ENCODE results near the gene GALNT1. TPM values are rescaled to one million over a fixed set of nuclear protein-coding genes. Genes with fewer than 3 reads are reported as not detected.

GALNT1 gene
- total and polyA plus RNA-seq, 10 of the 15 experiments (the other 5 are each of a cell fraction or from before 2014, with no cell fraction given): 8.0 to 53.7 (median 29.9) TPM

DNA sequence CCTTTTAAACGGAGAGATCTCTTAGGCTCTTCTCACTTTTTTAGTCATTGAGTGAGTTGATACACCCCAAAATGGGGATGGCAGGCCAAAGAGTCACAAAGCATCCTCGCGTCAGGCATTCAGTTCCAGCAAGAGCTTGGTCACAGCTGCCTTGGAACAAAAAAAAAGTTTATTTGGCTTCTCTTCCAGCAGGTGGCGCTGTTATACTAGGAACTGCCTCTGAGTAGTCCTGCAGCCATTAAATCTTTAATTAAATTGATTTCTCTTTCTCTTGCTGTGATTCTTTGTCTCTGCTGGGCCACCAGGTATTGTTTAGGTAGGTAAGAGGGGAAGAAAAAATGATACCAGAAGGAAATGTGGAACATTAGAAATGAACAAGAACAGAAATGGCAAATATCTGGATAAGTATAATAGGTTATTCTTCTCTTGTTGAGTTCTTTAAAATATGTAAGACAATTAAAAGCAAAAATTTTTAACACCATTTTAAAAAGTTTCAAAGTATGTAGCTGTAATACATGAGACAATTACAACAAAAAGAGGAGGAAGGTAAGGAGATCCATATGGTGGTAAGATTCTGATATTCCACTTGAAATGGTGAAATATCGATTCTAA is 175.1 kb downstream of the GALNT1 start:
- TF ChIP-seq MTA3 (IDR thresholded peaks at IDR 0.05; ENCODE audit: borderline replicate concordance, low read length): no peak
- peak; percentile 91 for TF ChIP-seq YY1 (IDR thresholded peaks at IDR 0.05; ENCODE audit: low read depth, low read length)
- TF ChIP-seq RAD21 (IDR thresholded peaks at IDR 0.05; ENCODE audit: insufficient read depth, low read depth, low read length): peak; percentile 92
- TF ChIP-seq, protein P1, sequence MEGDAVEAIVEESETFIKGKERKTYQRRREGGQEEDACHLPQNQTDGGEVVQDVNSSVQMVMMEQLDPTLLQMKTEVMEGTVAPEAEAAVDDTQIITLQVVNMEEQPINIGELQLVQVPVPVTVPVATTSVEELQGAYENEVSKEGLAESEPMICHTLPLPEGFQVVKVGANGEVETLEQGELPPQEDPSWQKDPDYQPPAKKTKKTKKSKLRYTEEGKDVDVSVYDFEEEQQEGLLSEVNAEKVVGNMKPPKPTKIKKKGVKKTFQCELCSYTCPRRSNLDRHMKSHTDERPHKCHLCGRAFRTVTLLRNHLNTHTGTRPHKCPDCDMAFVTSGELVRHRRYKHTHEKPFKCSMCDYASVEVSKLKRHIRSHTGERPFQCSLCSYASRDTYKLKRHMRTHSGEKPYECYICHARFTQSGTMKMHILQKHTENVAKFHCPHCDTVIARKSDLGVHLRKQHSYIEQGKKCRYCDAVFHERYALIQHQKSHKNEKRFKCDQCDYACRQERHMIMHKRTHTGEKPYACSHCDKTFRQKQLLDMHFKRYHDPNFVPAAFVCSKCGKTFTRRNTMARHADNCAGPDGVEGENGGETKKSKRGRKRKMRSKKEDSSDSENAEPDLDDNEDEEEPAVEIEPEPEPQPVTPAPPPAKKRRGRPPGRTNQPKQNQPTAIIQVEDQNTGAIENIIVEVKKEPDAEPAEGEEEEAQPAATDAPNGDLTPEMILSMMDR (IDR thresholded peaks at IDR 0.05 in 2 of 3, conservative IDR thresholded peaks at IDR 0.05 in 1 of 3; ENCODE audit: control insufficient read depth in 2 of 3, extremely low read depth in 1 of 3, insufficient read depth in 1 of 3, low read depth in 3 of 3, low read length in 3 of 3): peak; percentile 51 to 84 (median 53); a peak in 5 of 6 replicates
- TF ChIP-seq SMC3 (IDR thresholded peaks at IDR 0.05; ENCODE audit: borderline replicate concordance, low read length): peak; percentile 93
- TF ChIP-seq SUPT20H (IDR thresholded peaks at IDR 0.05; ENCODE audit: borderline replicate concordance, control insufficient read depth, low read depth, low read length): no peak
- TF ChIP-seq ZNF384 (IDR thresholded peaks at IDR 0.05; ENCODE audit: borderline replicate concordance, low read depth, low read length): peak; percentile 41; the same call in 1 of the 2 replicates
- TF ChIP-seq GATAD2B (conservative IDR thresholded peaks at IDR 0.05; ENCODE audit: low read depth): no peak
- Histone ChIP-seq H2AFZ (ENCODE audit: control insufficient read depth, low read depth, low read length) (no peak overlapping the region), H3K4me2 (ENCODE audit: control insufficient read depth, insufficient read depth) (no peak overlapping the region), H3K27me3 (replicated peaks in 1 of 2; ENCODE audit: control insufficient read depth in 2 of 2, insufficient read depth in 2 of 2, low read length in 1 of 2) (peaks cover 0 to 2% of the 10 kb centered on the region in 2 experiments; a peak in 2 of 4 replicates), H3K9ac (ENCODE audit: control insufficient read depth, insufficient read depth, low read length) (no peak overlapping the region), H3K4me3 (no peak overlapping the region), H3K27ac (ENCODE audit: control insufficient read depth, insufficient read depth) (no peak overlapping the region), H3K9me3 (replicated peaks; ENCODE audit: control insufficient read depth, insufficient read depth, low read length) (no peaks in the 10 kb centered on the region), H3K79me2 (ENCODE audit: control insufficient read depth, insufficient read depth, low read length) (no peaks in the 10 kb centered on the region), H3K4me1 (ENCODE audit: control insufficient read depth, insufficient read depth, low read length) (no peaks in the 10 kb centered on the region), H4K20me1 (ENCODE audit: control insufficient read depth, insufficient read depth) (no peaks in the 10 kb centered on the region), H3K36me3 (ENCODE audit: control insufficient read depth in 2 of 2, insufficient read depth in 2 of 2, low read length in 1 of 2) (no peaks in the 10 kb centered on the region)
- SMC1A ChIA-PET (ENCODE audit: uncharacterized antibody, unreplicated experiment): interaction anchor here (0.6 to 3.2 kb wide), 35 partner anchors 23 to 527 kb away, joined by 3 to 30 read pairs (median 4); no protein-coding TSS in a partner anchor
- POLR2A ChIA-PET: interaction anchor here (0.6 to 0.7 kb wide), 2 partner anchors 249 to 266 kb away, joined by 3 read pairs; no protein-coding TSS in a partner anchor
- DNase-seq (ENCODE audit: low read depth, low spot score) (no peak), FAIRE-seq (peak; percentile 89), ATAC-seq (peak; percentile 93)
- RAD21 ChIA-PET (ENCODE audit: unreplicated experiment): interaction anchor here (0.6 to 1.8 kb wide), 20 partner anchors 10 to 529 kb away, joined by 3 to 13 read pairs (median 4); partner anchors contain the start of gene RMP24
- intact Hi-C loops (cut with micrococcal nuclease; ENCODE audit: unreplicated experiment): loop anchor here (1.0 to 10.0 kb wide), 6 partner anchors 172 to 526 kb away; partner anchors contain the start of gene GALNT1
- no TSS peak for BruUV-seq (replicated peaks)
- 0% methylated on average over 5 of the region's 5 CpGs for WGBS (ENCODE audit: insufficient coverage, insufficient replicate concordance, low lambda C conversion rate, missing lambda C conversion rate)
- in situ Hi-C loops (cut with MboI): loop anchor here (5.0 kb wide), 2 partner anchors 191 to 526 kb away; no protein-coding TSS in a partner anchor
- CTCF ChIA-PET: interaction anchor here (0.6 to 3.1 kb wide), 42 partner anchors 11 to 730 kb away, joined by 3 to 30 read pairs (median 4); no protein-coding TSS in a partner anchor

Small RNA genes within 50 kb of the gene (microRNA-seq; reads per million reads assigned to microRNA genes)
- gene MIR3975: not detected

Other genes with a start within 250 kb of the GALNT1 start
- gene ZNF24, start 237.3 kb upstream of the GALNT1 start, total RNA-seq (2014; rRNA removed): 19.7 and 25.1 TPM in 2 replicates
- 30.7 and 31.5 TPM in 2 replicates for gene ZNF24, start 237.3 kb upstream of the GALNT1 start, total RNA-seq (2014; rRNA removed; fragmentation: Illumina TruSeq; extraction: Trizol)
- gene ZNF24, start 237.3 kb upstream of the GALNT1 start, total RNA-seq (2021): 34.0 and 34.6 TPM in 2 replicates
- 28.8 and 43.1 TPM in 2 replicates for gene ZNF24, start 237.3 kb upstream of the GALNT1 start, polyA plus RNA-seq (2011; rRNA removed)
- gene ZNF24, start 237.3 kb upstream of the GALNT1 start, polyA plus RNA-seq (2014; fragmentation: Illumina TruSeq; extraction: Trizol): 25.9 and 35.3 TPM in 2 replicates
- gene ZNF24, start 237.3 kb upstream of the GALNT1 start, polyA plus RNA-seq (2014; fragmentation: Nextera tagmentation; extraction: Ambion mirVana): 10 to 100 TPM; 19.3 to 41.6 TPM
- gene ZNF24, start 237.3 kb upstream of the GALNT1 start, polyA plus RNA-seq (2014; rRNA removed): 12.4 and 13.6 TPM in 2 replicates
- gene ZNF24, start 237.3 kb upstream of the GALNT1 start, polyA plus RNA-seq (2016; fragmentation: Nextera tagmentation; extraction: Ambion mirVana): 10 to 100 TPM; 27.7 to 41.7 TPM
- 0.51 and 0.76 TPM in 2 replicates for gene ZNF396, start 204.4 kb upstream of the GALNT1 start, total RNA-seq (2014; rRNA removed)
- gene ZNF396, start 204.4 kb upstream of the GALNT1 start, total RNA-seq (2014; rRNA removed; fragmentation: Illumina TruSeq; extraction: Trizol): 0.58 and 0.60 TPM in 2 replicates
- gene ZNF396, start 204.4 kb upstream of the GALNT1 start, total RNA-seq (2021): 0.45 and 0.46 TPM in 2 replicates
- gene ZNF396, start 204.4 kb upstream of the GALNT1 start, polyA plus RNA-seq (2011; rRNA removed): 0.60 and 0.84 TPM in 2 replicates
- gene ZNF396, start 204.4 kb upstream of the GALNT1 start, polyA plus RNA-seq (2014; fragmentation: Illumina TruSeq; extraction: Trizol): 0.48 and 1.3 TPM in 2 replicates
- gene ZNF396, start 204.4 kb upstream of the GALNT1 start, polyA plus RNA-seq (2014; fragmentation: Nextera tagmentation; extraction: Ambion mirVana): under 1 TPM; 0.14 to 0.37 TPM
- 0.24 and 0.33 TPM in 2 replicates for gene ZNF396, start 204.4 kb upstream of the GALNT1 start, polyA plus RNA-seq (2014; rRNA removed)
- gene ZNF396, start 204.4 kb upstream of the GALNT1 start, polyA plus RNA-seq (2016; fragmentation: Nextera tagmentation; extraction: Ambion mirVana): under 1 TPM; 0.40 to 0.79 TPM
- 9.8 and 9.9 TPM in 2 replicates for gene INO80C, start 83.8 kb upstream of the GALNT1 start, total RNA-seq (2014; rRNA removed)
- gene INO80C, start 83.8 kb upstream of the GALNT1 start, total RNA-seq (2014; rRNA removed; fragmentation: Illumina TruSeq; extraction: Trizol): 16.0 and 18.1 TPM in 2 replicates
- gene INO80C, start 83.8 kb upstream of the GALNT1 start, total RNA-seq (2021): 29.3 and 30.7 TPM in 2 replicates
- gene INO80C, start 83.8 kb upstream of the GALNT1 start, polyA plus RNA-seq (2011; rRNA removed): 31.3 and 31.6 TPM in 2 replicates
- gene INO80C, start 83.8 kb upstream of the GALNT1 start, polyA plus RNA-seq (2014; fragmentation: Illumina TruSeq; extraction: Trizol): 32.8 and 34.2 TPM in 2 replicates
- gene INO80C, start 83.8 kb upstream of the GALNT1 start, polyA plus RNA-seq (2014; fragmentation: Nextera tagmentation; extraction: Ambion mirVana): 10 to 100 TPM; 25.0 to 31.6 TPM
- gene INO80C, start 83.8 kb upstream of the GALNT1 start, polyA plus RNA-seq (2014; rRNA removed): 29.7 and 43.2 TPM in 2 replicates
- 10 to 100 TPM; 28.3 to 30.9 TPM for gene INO80C, start 83.8 kb upstream of the GALNT1 start, polyA plus RNA-seq (2016; fragmentation: Nextera tagmentation; extraction: Ambion mirVana)